Measurements from ENCODE around the gene IL4. TPM values are rescaled to one million over a fixed set of nuclear protein-coding genes. Genes with fewer than 3 reads are reported as not detected.

The IL4 gene
- total RNA-seq, 2 donors from 2014 or later = 1.2 to 1.5 TPM

- H3K4me1 Mint-ChIP-seq (ENCODE audit: low read depth) = peaks cover 30% of the 10 kb centered on the region
- no peak for ATAC-seq (replicated peaks in 1 of 2)
- peaks cover 0 to 2% of the 10 kb centered on the region in 2 donors for H3K9me3 Mint-ChIP-seq
- no peak overlapping the region for H3K4me3 Mint-ChIP-seq
- H3K36me3 Mint-ChIP-seq (ENCODE audit: insufficient read depth in 2 of 2) = no peaks in the 10 kb centered on the region
- DNase-seq = no peak
- H3K27me3 Mint-ChIP-seq (ENCODE audit: low read depth) = peaks cover 9% of the 10 kb centered on the region
- no peak overlapping the region for H3K27ac Mint-ChIP-seq
These were observed 4.4 kb upstream of the IL4 start for GRCh38 chr5:132669455-132669820.

- ATAC-seq (replicated peaks in 1 of 2) (no peak), DNase-seq (no peak)
- Mint-ChIP-seq H3K27ac (no peak overlapping the region), H3K9me3 (peaks cover 0 to 2% of the 10 kb centered on the region in 2 donors), H3K27me3 (ENCODE audit: low read depth) (peaks cover 9% of the 10 kb centered on the region), H3K36me3 (ENCODE audit: insufficient read depth in 2 of 2) (peaks cover 0 to 2% of the 10 kb centered on the region in 2 donors), H3K4me3 (no peak overlapping the region), H3K4me1 (ENCODE audit: low read depth) (peaks cover 35% of the 10 kb centered on the region)
These were observed 3.6 kb upstream of the IL4 start for GRCh38 chr5:132669966-132670882.

GRCh38 chr5:132671000-132671399, 2.8 kb upstream of the IL4 start:
- H3K27ac Mint-ChIP-seq = no peak overlapping the region

GRCh38 chr5:132673488-132673887, 301 bp upstream of the IL4 start:
- peaks cover 42% of the 10 kb centered on the region for H3K4me1 Mint-ChIP-seq (ENCODE audit: low read depth)
- DNase-seq = no peak
- H3K27ac Mint-ChIP-seq = no peak overlapping the region
- peak overlapping the region in 1 of 2 donors; percentile 63 for H3K4me3 Mint-ChIP-seq
- H3K9me3 Mint-ChIP-seq = peaks cover 0 to 2% of the 10 kb centered on the region in 2 donors
- peaks cover 4% of the 10 kb centered on the region for H3K27me3 Mint-ChIP-seq (ENCODE audit: low read depth)
- peaks cover 0 to 3% of the 10 kb centered on the region in 2 donors for H3K36me3 Mint-ChIP-seq (ENCODE audit: insufficient read depth in 2 of 2)
- no peak for ATAC-seq (replicated peaks in 1 of 2)

More at GRCh38 chr5:132671000-132671399, 2.8 kb upstream of the IL4 start:
- peaks cover 0 to 2% of the 10 kb centered on the region in 2 donors for H3K9me3 Mint-ChIP-seq
- peaks cover 0 to 3% of the 10 kb centered on the region in 2 donors for H3K36me3 Mint-ChIP-seq (ENCODE audit: insufficient read depth in 2 of 2)
- peaks cover 9% of the 10 kb centered on the region for H3K27me3 Mint-ChIP-seq (ENCODE audit: low read depth)
- ATAC-seq (replicated peaks in 1 of 2) (no peak), DNase-seq (no peak)
- H3K4me3 Mint-ChIP-seq = no peak overlapping the region
- H3K4me1 Mint-ChIP-seq (ENCODE audit: low read depth) = peaks cover 42% of the 10 kb centered on the region

- ATAC-seq (replicated peaks in 1 of 2) (peak; percentile 78 to 82), DNase-seq (peak; percentile 33 to 35)
- H3K27me3 Mint-ChIP-seq (ENCODE audit: low read depth) = peaks cover 4% of the 10 kb centered on the region
- H3K27ac Mint-ChIP-seq = peak overlapping the region; percentile 85
- peaks cover 0 to 3% of the 10 kb centered on the region in 2 donors for H3K36me3 Mint-ChIP-seq (ENCODE audit: insufficient read depth in 2 of 2)
- peaks cover 0 to 2% of the 10 kb centered on the region in 2 donors for H3K9me3 Mint-ChIP-seq
- H3K4me1 Mint-ChIP-seq (ENCODE audit: low read depth) = peaks cover 42% of the 10 kb centered on the region
- peak overlapping the region; percentile 63 to 85 for H3K4me3 Mint-ChIP-seq
These were observed 1.1 kb downstream of the IL4 start for GRCh38 chr5:132674671-132675506.

GRCh38 chr5:132675936-132676689, 2.3 kb downstream of the IL4 start:
- no peaks in the 10 kb centered on the region for H3K27me3 Mint-ChIP-seq (ENCODE audit: low read depth)

GRCh38 chr5:132677191-132677590, 3.4 kb downstream of the IL4 start:
- no peak overlapping the region for H3K27ac Mint-ChIP-seq
- DNase-seq = no peak
- H3K27me3 Mint-ChIP-seq (ENCODE audit: low read depth) = no peaks in the 10 kb centered on the region
- H3K4me1 Mint-ChIP-seq (ENCODE audit: low read depth) = peaks cover 42% of the 10 kb centered on the region
- no peaks in the 10 kb centered on the region for H3K9me3 Mint-ChIP-seq
- H3K36me3 Mint-ChIP-seq (ENCODE audit: insufficient read depth in 2 of 2) = peaks cover 0 to 3% of the 10 kb centered on the region in 2 donors
- no peak for ATAC-seq (replicated peaks in 1 of 2)
- no peak overlapping the region for H3K4me3 Mint-ChIP-seq

More at GRCh38 chr5:132675936-132676689, 2.3 kb downstream of the IL4 start:
- DNase-seq = peak in 1 of 2 donors; percentile 19
- peak in 1 of 2 donors; percentile 29 for ATAC-seq (replicated peaks in 1 of 2)
- no peak overlapping the region for H3K4me3 Mint-ChIP-seq
- H3K4me1 Mint-ChIP-seq (ENCODE audit: low read depth) = peaks cover 42% of the 10 kb centered on the region
- peaks cover 0 to 3% of the 10 kb centered on the region in 2 donors for H3K36me3 Mint-ChIP-seq (ENCODE audit: insufficient read depth in 2 of 2)
- H3K9me3 Mint-ChIP-seq = peaks cover 0 to under 1% of the 10 kb centered on the region in 2 donors
- H3K27ac Mint-ChIP-seq = no peak overlapping the region

- ATAC-seq (replicated peaks in 1 of 2) (no peak), DNase-seq (no peak)
- H3K9me3 Mint-ChIP-seq = no peaks in the 10 kb centered on the region
- H3K36me3 Mint-ChIP-seq (ENCODE audit: insufficient read depth in 2 of 2) = peaks cover 0 to 3% of the 10 kb centered on the region in 2 donors
- H3K27me3 Mint-ChIP-seq (ENCODE audit: low read depth) = no peaks in the 10 kb centered on the region
- H3K4me1 Mint-ChIP-seq (ENCODE audit: low read depth) = peaks cover 41% of the 10 kb centered on the region
- no peak overlapping the region for H3K27ac Mint-ChIP-seq
- H3K4me3 Mint-ChIP-seq = no peak overlapping the region
These were observed 4.1 kb downstream of the IL4 start for GRCh38 chr5:132677682-132678400.

- peaks cover 0 to 3% of the 10 kb centered on the region in 2 donors for H3K36me3 Mint-ChIP-seq (ENCODE audit: insufficient read depth in 2 of 2)
- H3K27me3 Mint-ChIP-seq (ENCODE audit: low read depth) = no peaks in the 10 kb centered on the region
- ATAC-seq (replicated peaks in 1 of 2) (no peak), DNase-seq (no peak)
- H3K27ac Mint-ChIP-seq = no peak overlapping the region
- peaks cover 32% of the 10 kb centered on the region for H3K4me1 Mint-ChIP-seq (ENCODE audit: low read depth)
- no peaks in the 10 kb centered on the region for H3K9me3 Mint-ChIP-seq
- no peak overlapping the region for H3K4me3 Mint-ChIP-seq
These were observed 4.9 kb downstream of the IL4 start for GRCh38 chr5:132678735-132679134.

GRCh38 chr5:132679166-132679565, 5.4 kb downstream of the IL4 start:
- H3K36me3 Mint-ChIP-seq (ENCODE audit: insufficient read depth in 2 of 2) = peaks cover 0 to 3% of the 10 kb centered on the region in 2 donors
- H3K9me3 Mint-ChIP-seq = no peaks in the 10 kb centered on the region
- no peaks in the 10 kb centered on the region for H3K27me3 Mint-ChIP-seq (ENCODE audit: low read depth)
- ATAC-seq (replicated peaks in 1 of 2) (no peak), DNase-seq (no peak)
- H3K27ac Mint-ChIP-seq = no peak overlapping the region
- H3K4me3 Mint-ChIP-seq = no peak overlapping the region
- peaks cover 27% of the 10 kb centered on the region for H3K4me1 Mint-ChIP-seq (ENCODE audit: low read depth)

- Mint-ChIP-seq H3K27me3 (ENCODE audit: low read depth) (no peaks in the 10 kb centered on the region), H3K36me3 (ENCODE audit: insufficient read depth in 2 of 2) (peaks cover 0 to 3% of the 10 kb centered on the region in 2 donors), H3K4me1 (ENCODE audit: low read depth) (peaks cover 26% of the 10 kb centered on the region), H3K27ac (no peak overlapping the region), H3K4me3 (no peak overlapping the region), H3K9me3 (no peaks in the 10 kb centered on the region)
- ATAC-seq (replicated peaks in 1 of 2) = no peak
- DNase-seq = no peak
These were observed 6.1 kb downstream of the IL4 start for GRCh38 chr5:132679717-132680380.
